GM18909 (cell line): ENCODE data around the gene POLR2A.
A peak's percentile ranks its signal among the peaks of the same experiment; 100 is the strongest.

Experiments
- ATAC-seq: cut with Tn5 transposase; IDR thresholded peaks from one replicate; pipeline ENCODE4 v1.9.1; 2021; ENCODE audit warnings: mild to moderate bottlenecking; ENCODE audit not compliant: unreplicated experiment, poor library complexity

The POLR2A gene

GRCh38 chr17:7484067-7484918 is at the start of gene POLR2A:
POLR2A (plus strand) TSS chr17:7484366.
- ATAC-seq, result peak; percentile 64

GRCh38 chr17:7435676-7436555 is 48.2 kb upstream of the POLR2A start:
- peak; percentile 28 for ATAC-seq

GRCh38 chr17:7436556-7437368 is 47.4 kb upstream of the POLR2A start:
- peak; percentile 30 for ATAC-seq

- ATAC-seq, result no peak
Measured at GRCh38 chr17:7437369-7437863, 46.8 kb upstream of the POLR2A start.

- no peak for ATAC-seq
Measured at GRCh38 chr17:7437950-7438614, 46.1 kb upstream of the POLR2A start.

- ATAC-seq, result no peak
Measured at GRCh38 chr17:7438656-7439460, 45.3 kb upstream of the POLR2A start.

- ATAC-seq, result no peak
Measured at GRCh38 chr17:7439462-7440112, 44.6 kb upstream of the POLR2A start, which contains the start of gene FGF11. FGF11 (plus strand) TSS chr17:7439512; CDS start chr17:7439621, 109 bp downstream.

GRCh38 chr17:7440113-7440833 is 43.9 kb upstream of the POLR2A start:
- no peak for ATAC-seq

- no peak for ATAC-seq
Measured at GRCh38 chr17:7440834-7441195, 43.4 kb upstream of the POLR2A start.

- no peak for ATAC-seq
Measured at GRCh38 chr17:7441266-7441665, 42.9 kb upstream of the POLR2A start.

- no peak for ATAC-seq
Measured at GRCh38 chr17:7442142-7442541, 42.0 kb upstream of the POLR2A start.

GRCh38 chr17:7443499-7444485 is 40.4 kb upstream of the POLR2A start:
- ATAC-seq, result no peak

GRCh38 chr17:7444682-7445618 is 39.2 kb upstream of the POLR2A start, which contains the start of gene CHRNB1:
CHRNB1 (plus strand) TSS chr17:7445061; CDS start chr17:7445128, 67 bp downstream.
- no peak for ATAC-seq

- ATAC-seq, result no peak
Measured at GRCh38 chr17:7445619-7445968, 38.6 kb upstream of the POLR2A start.

GRCh38 chr17:7448461-7448860 is 35.7 kb upstream of the POLR2A start:
- ATAC-seq, result no peak
